SK-N-SH (cell line): ENCODE results near the gene MCM3AP.

Experiments used
- CTCF ChIP-seq: fragments of 200-600 bp; sonication (generic); IDR thresholded peaks from 2 replicates; pipeline ENCODE4 v1.6.1; 2017; ENCODE audit warnings: antibody characterized with exemption, mild to moderate bottlenecking, moderate library complexity
- JUND ChIP-seq: IDR thresholded peaks from 2 replicates; pipeline ENCODE4 v1.4.0; 2012
- YY1 ChIP-seq: IDR thresholded peaks from 2 replicates; pipeline ENCODE4 v1.4.0; 2012; ENCODE audit warnings: low read depth, mild to moderate bottlenecking

DNA sequence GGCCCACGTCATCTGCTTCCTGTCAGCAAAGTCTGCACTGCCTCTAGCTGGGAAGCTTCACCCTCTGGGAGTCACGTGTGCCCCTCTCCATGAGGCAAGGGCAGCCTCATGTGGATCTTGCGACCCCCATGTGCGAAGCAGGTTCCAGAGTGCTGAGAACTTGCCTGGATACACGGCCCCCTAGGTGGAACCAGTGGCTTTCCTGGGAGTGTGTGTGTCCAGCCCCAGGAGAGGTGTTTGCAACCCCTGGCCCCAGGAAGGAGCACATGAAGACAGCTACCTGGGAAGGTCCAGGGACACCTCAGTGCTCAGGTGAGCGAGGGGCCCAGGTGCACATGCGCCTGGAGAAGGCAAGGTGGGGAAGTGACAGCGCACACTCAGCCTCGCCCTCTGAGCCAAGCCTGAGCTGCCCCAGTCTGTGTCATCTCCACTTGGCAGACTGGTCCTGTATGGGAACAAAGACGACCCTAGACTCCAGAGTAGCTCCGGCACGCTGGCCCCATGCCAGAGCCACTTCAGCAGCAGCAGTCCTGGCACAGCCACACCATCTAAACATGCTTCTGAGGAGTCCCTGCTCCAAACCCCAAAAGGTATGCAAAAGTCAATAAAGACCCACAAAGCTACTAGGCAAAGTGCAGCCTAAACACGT, 65.7 kb downstream of the MCM3AP start:
- TF ChIP-seq JUND (no peak), CTCF (no peak), YY1 (no peak)
